Duodenal mucosa (tissue), 2 donors: Measurements from ENCODE around the gene ATRNL1.

ENCODE experiments used
- H3K27ac ChIP-seq: one replicate; pipeline ENCODE4 v1.7.0; 2013; ENCODE audit warnings: low read depth, low read length
- H3K27me3 ChIP-seq, 2 donors: one replicate each; pipeline ENCODE4 v1.7.0; 2013; ENCODE audit warnings: low read length in 2 of 2, control low read depth in 1 of 2; ENCODE audit not compliant: insufficient read depth in 2 of 2, control insufficient read depth in 1 of 2
- H3K36me3 ChIP-seq, 2 donors: one replicate each; pipeline ENCODE4 v1.7.0; 2013; ENCODE audit warnings: low read length in 2 of 2, control low read depth in 1 of 2; ENCODE audit not compliant: insufficient read depth in 2 of 2, control insufficient read depth in 1 of 2
- H3K4me1 ChIP-seq, 2 donors: one replicate each; pipeline ENCODE4 v1.7.0; 2013; ENCODE audit warnings: low read length in 2 of 2, control low read depth in 1 of 2; ENCODE audit not compliant: insufficient read depth in 2 of 2, control insufficient read depth in 1 of 2
- H3K4me3 ChIP-seq, 2 donors: one replicate each; pipeline ENCODE4 v1.7.0; 2013; ENCODE audit warnings: low read length in 2 of 2, low read depth in 1 of 2
- H3K9ac ChIP-seq, 2 donors: one replicate each; pipeline ENCODE4 v1.7.0; 2013; ENCODE audit warnings: low read length in 2 of 2, low read depth in 1 of 2
- H3K9me3 ChIP-seq, 2 donors: one replicate each; pipeline ENCODE4 v1.7.0; 2013; ENCODE audit warnings: low read length in 2 of 2, control low read depth in 1 of 2; ENCODE audit not compliant: control insufficient read depth in 1 of 2

The ATRNL1 gene

DNA sequence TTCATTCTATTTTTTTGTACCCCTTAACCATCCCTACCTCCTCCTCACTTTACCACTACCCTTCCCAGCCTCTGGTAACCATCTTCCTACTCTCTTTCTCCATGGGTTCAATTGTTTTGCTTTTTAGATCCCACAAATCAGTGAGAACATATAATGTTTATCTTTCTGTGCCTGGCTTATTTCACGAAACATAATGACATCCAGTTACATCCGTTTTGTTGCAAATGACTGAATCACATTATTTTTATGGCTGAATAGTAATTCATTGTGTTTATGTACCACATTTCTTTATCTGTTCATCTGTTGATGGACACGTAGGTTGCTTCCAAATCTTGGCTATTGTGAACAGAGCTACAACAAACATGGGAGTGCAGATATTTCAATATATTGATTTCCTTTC is 24.1 kb downstream of the ATRNL1 start:
- H3K9me3 ChIP-seq: no peaks in the 10 kb centered on the region
- no peaks in the 10 kb centered on the region for H3K36me3 ChIP-seq
- no peaks in the 10 kb centered on the region for H3K27me3 ChIP-seq
- no peak overlapping the region for H3K9ac ChIP-seq
- H3K4me1 ChIP-seq: no peaks in the 10 kb centered on the region
- no peak overlapping the region for H3K27ac ChIP-seq
- no peak overlapping the region for H3K4me3 ChIP-seq

DNA sequence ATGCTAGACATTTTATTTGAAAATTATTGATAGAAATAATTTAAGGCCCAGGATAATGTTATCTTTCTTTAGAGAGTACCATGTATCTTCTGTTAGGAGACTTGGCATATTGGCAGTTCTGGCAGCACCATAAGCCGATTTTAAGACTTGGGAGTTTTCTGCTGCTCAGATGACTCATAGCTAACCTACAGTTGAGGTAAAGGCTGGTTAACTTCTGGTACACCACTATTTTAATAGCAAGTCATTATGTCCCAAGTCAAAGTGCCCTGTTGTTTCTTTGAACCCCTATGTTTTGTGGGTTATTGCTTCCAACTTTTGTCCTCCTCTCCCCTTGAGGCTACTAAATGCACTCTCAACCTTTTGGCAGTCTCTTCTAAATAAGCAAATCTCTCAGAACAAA is 25.2 kb downstream of the ATRNL1 start:
- Histone ChIP-seq H3K27ac (no peak overlapping the region), H3K4me3 (no peak overlapping the region), H3K27me3 (no peaks in the 10 kb centered on the region), H3K36me3 (no peaks in the 10 kb centered on the region), H3K9me3 (no peaks in the 10 kb centered on the region), H3K4me1 (no peaks in the 10 kb centered on the region), H3K9ac (no peak overlapping the region)

DNA sequence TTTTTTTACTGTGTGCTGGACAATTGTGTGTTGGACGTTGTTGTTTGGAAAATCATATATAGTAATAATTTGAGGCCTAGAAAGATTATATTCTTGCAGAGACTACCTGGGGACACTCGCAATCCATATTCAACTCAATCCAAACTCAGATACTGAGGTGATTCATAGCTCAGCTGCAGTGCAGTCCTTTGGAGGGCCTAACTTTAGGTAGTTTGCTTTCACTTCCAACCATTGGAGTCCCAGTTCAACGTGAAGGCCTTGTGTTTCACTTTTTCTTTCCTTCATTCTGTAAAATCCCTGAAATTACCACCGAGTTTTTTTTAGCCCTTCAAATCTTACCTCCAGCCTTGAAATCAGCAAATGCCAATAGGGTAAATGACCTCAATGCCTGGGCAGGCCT is 32.3 kb downstream of the ATRNL1 start:
- Histone ChIP-seq H3K9me3 (no peaks in the 10 kb centered on the region), H3K36me3 (no peaks in the 10 kb centered on the region), H3K27ac (no peak overlapping the region)

DNA sequence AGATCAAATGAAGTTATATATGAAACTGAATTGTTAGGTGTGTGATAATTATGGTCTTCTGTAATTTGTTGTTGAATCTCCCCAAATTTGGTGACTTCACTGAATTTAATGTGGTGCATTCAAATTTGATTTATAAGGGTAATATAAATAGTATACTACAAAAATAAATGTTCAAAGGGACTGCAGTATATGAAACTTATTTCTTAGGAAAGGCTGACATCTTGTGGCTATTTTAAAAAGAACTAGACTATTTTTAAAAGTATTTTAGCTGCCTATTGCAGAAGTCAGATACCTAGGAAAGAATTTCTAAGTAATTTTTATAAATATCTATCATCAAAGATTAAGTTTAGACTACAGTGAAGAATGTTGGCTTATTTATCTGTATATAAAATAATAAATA is 36.6 kb downstream of the ATRNL1 start:
- H3K27me3 ChIP-seq: no peaks in the 10 kb centered on the region
- H3K36me3 ChIP-seq: no peaks in the 10 kb centered on the region
- H3K4me3 ChIP-seq: no peak overlapping the region
- no peak overlapping the region for H3K9ac ChIP-seq
- H3K27ac ChIP-seq: no peak overlapping the region
- no peaks in the 10 kb centered on the region for H3K9me3 ChIP-seq
- no peaks in the 10 kb centered on the region for H3K4me1 ChIP-seq

More for the DNA sequence above, 32.3 kb downstream of the ATRNL1 start:
- Histone ChIP-seq H3K4me3 (no peak overlapping the region), H3K4me1 (no peaks in the 10 kb centered on the region), H3K9ac (no peak overlapping the region), H3K27me3 (no peaks in the 10 kb centered on the region)

DNA sequence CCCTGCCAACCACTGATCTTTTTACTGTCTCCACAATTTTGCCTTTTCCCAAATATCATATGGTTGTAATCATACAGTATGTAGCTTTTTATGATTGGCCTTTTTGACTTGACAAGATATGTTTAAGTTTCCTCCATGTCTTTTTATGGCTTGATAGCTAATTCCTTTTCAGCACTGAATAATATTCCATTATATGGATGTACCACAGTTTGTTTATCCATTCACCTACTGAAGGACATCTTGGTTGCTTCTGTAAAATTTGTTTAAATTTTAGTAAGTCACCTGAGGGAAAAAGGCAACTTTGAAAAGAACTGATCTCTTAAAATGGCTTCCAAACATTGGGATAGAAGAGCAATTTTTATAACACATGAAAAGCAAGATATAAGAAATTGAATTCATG is 43.5 kb downstream of the ATRNL1 start:
- no peaks in the 10 kb centered on the region for H3K36me3 ChIP-seq
- no peak overlapping the region for H3K27ac ChIP-seq
- no peak overlapping the region for H3K9ac ChIP-seq
- no peaks in the 10 kb centered on the region for H3K9me3 ChIP-seq
- no peak overlapping the region for H3K4me3 ChIP-seq
- no peaks in the 10 kb centered on the region for H3K4me1 ChIP-seq
- no peaks in the 10 kb centered on the region for H3K27me3 ChIP-seq

DNA sequence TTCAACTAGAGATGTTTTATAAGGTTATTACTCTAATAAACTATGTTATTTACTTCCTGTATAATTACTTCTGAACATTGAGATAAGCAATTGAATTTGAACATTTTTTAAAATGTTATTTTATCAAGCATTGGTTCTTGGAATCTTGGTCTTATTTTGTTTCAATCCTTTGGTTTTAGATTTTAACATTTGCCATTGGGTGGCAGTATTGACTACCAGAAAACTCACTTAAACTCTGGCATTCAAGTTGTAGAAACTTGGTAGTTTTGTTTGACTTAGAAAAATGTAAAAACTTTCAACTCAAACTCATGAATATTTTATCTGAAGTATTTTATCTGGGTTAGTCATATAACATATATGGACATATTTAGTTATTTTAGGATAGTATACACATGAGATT is 48.1 kb downstream of the ATRNL1 start:
- Histone ChIP-seq H3K36me3 (no peaks in the 10 kb centered on the region), H3K9ac (no peak overlapping the region), H3K27me3 (no peaks in the 10 kb centered on the region), H3K9me3 (no peaks in the 10 kb centered on the region), H3K4me3 (no peak overlapping the region), H3K27ac (no peak overlapping the region), H3K4me1 (no peaks in the 10 kb centered on the region)

DNA sequence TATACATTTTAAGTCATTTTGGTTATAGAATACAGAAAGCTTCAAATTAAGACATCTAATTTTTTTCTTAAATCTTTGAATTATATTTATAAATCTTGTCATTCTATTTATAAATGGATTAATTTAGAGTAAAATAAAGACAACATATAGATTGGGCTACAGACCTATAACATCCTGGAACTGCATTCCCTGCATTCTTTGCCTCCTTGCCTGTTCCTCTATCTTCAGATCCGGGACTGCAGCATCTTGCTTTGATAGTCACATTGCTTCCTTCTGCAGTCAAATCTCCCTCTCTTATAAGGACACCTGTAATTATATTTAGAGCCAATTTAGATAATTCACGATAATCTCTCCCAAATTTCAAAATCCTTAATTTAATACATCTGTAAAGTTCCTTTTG is 64.2 kb downstream of the ATRNL1 start:
- H3K4me1 ChIP-seq: no peaks in the 10 kb centered on the region
- H3K36me3 ChIP-seq: no peaks in the 10 kb centered on the region
- H3K9me3 ChIP-seq: no peaks in the 10 kb centered on the region
- H3K27ac ChIP-seq: no peak overlapping the region
- no peak overlapping the region for H3K9ac ChIP-seq
- no peaks in the 10 kb centered on the region for H3K27me3 ChIP-seq
- no peak overlapping the region for H3K4me3 ChIP-seq

DNA sequence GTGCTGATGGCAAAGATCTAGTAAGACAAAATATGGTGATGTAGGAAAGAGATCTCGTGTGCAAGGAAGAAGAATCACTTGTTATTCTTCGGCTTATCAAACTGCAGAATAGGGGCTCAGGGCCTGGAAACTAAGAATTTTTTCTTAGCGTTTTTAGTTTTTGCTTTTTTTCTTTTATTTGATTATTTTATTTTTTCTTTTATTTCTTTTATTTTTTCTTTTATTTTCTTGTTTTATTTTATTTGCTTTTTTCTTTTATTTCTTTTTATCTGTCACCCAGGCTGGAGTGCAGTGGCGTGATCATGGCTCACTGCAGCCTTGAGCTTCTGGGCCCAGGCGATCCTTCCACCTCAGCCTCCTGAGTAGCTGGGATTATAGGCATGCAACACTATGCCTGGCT is 70.0 kb downstream of the ATRNL1 start:
- Histone ChIP-seq H3K9ac (no peak overlapping the region), H3K27me3 (no peaks in the 10 kb centered on the region), H3K27ac (no peak overlapping the region), H3K4me1 (no peaks in the 10 kb centered on the region), H3K4me3 (no peak overlapping the region), H3K9me3 (no peaks in the 10 kb centered on the region), H3K36me3 (no peaks in the 10 kb centered on the region)

DNA sequence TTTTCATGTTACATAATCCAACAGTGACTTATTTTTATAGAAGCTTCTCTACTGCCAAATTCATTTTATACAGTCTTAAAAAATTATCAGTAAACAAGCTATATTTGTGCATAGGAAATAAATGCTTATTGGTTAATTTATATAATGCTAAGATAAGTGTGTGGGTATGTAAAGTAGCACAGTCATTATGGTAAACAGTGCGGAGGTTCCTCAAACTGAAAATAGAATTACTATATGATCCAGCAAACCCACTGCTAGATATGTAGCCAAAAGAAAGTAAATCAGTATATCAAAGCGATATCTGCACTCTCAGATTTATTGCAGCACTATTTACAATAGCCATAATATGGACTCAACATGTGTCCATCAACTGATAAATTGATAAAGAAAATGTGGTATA is 71.1 kb downstream of the ATRNL1 start:
- Histone ChIP-seq H3K9ac (no peak overlapping the region), H3K27ac (no peak overlapping the region), H3K4me1 (no peaks in the 10 kb centered on the region), H3K9me3 (no peaks in the 10 kb centered on the region), H3K27me3 (no peaks in the 10 kb centered on the region), H3K4me3 (no peak overlapping the region), H3K36me3 (no peaks in the 10 kb centered on the region)

DNA sequence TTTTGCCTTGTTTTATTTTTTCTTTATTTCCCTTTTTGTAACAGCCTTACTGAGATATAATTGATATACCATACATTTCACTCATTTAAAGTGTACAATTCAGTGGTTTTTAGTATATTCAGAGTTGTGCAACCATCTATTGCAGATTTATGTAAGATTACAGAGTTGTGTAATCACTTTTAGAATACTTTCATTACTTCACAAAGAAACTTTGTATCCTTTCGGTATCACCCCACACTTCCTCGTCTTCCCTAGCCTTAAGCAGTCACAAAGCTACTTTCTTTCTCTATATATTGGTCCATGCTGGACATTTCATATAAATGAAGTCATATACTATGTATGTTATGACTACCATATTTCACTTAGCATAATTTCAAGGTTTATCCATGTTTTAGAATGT is 74.6 kb downstream of the ATRNL1 start:
- H3K9ac ChIP-seq: no peak overlapping the region
- H3K27me3 ChIP-seq: no peaks in the 10 kb centered on the region
- H3K4me1 ChIP-seq: no peaks in the 10 kb centered on the region
- H3K27ac ChIP-seq: no peak overlapping the region
- no peaks in the 10 kb centered on the region for H3K36me3 ChIP-seq
- no peaks in the 10 kb centered on the region for H3K9me3 ChIP-seq
- no peak overlapping the region for H3K4me3 ChIP-seq

DNA sequence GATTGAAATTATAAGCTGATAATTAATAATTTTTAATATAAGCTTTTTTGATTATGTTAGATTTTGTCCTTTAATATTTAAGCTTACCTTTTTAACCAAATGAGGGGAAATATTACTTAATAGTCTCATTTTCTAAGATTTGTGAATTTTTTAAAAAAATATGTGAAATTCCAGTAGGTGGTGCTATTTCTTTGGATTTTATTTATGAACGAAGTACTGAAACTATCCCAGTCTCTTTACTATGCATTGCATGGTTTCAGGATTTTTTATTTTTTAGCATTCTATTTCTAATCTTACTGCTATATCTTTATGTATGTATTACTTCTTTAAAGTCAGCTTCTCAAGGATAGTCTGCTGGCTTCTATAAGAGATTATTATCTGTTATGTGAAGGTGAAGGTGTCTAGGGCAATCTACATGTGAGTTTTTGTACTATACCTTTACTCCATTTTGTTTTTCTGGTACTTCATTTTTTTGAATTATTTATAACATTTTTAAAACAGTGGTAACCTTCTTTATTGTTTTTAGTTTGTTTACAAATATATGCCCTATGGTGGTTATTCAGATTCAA is 78.3 kb downstream of the ATRNL1 start:
- H3K27me3 ChIP-seq: no peaks in the 10 kb centered on the region
- H3K27ac ChIP-seq: no peak overlapping the region
- no peaks in the 10 kb centered on the region for H3K9me3 ChIP-seq
- no peak overlapping the region for H3K9ac ChIP-seq
- no peaks in the 10 kb centered on the region for H3K36me3 ChIP-seq
- no peaks in the 10 kb centered on the region for H3K4me1 ChIP-seq
- H3K4me3 ChIP-seq: no peak overlapping the region
